Effector memory CD4-positive, alpha-beta T cell (primary cell): ENCODE data around the gene TXNDC11.

Source experiments
- DNase-seq, 3 donors: peaks; one replicate each; pipeline ENCODE4 v3.0.0-alpha.2; 2020
- H3K27ac ChIP-seq: 2 replicates; pipeline ENCODE4 v1.7.0; 2013; ENCODE audit warnings: mild to moderate bottlenecking, low read length, moderate library complexity; ENCODE audit not compliant: insufficient read depth, poor library complexity, severe bottlenecking
- H3K27me3 ChIP-seq: replicated peaks from 2 replicates; pipeline ENCODE4 v1.7.0; 2013; ENCODE audit warnings: mild to moderate bottlenecking, low read length; ENCODE audit not compliant: insufficient read depth, control insufficient read depth, poor library complexity, severe bottlenecking
- H3K36me3 ChIP-seq: 2 replicates; pipeline ENCODE4 v1.7.0; 2013; ENCODE audit warnings: mild to moderate bottlenecking, low read length, moderate library complexity; ENCODE audit not compliant: control insufficient read depth, insufficient read depth
- H3K4me1 ChIP-seq: 2 replicates; pipeline ENCODE4 v1.7.0; 2013; ENCODE audit warnings: low read length, mild to moderate bottlenecking; ENCODE audit not compliant: control insufficient read depth, insufficient read depth, poor library complexity, severe bottlenecking
- H3K4me3 ChIP-seq: 2 replicates; pipeline ENCODE4 v1.7.0; 2013; ENCODE audit warnings: low read length, low read depth, mild to moderate bottlenecking; ENCODE audit not compliant: insufficient read depth, poor library complexity, severe bottlenecking
- H3K9me3 ChIP-seq: 2 replicates; pipeline ENCODE4 v1.7.0; 2013; ENCODE audit warnings: mild to moderate bottlenecking, low read length, moderate library complexity; ENCODE audit not compliant: control insufficient read depth

TXNDC11 gene

DNA sequence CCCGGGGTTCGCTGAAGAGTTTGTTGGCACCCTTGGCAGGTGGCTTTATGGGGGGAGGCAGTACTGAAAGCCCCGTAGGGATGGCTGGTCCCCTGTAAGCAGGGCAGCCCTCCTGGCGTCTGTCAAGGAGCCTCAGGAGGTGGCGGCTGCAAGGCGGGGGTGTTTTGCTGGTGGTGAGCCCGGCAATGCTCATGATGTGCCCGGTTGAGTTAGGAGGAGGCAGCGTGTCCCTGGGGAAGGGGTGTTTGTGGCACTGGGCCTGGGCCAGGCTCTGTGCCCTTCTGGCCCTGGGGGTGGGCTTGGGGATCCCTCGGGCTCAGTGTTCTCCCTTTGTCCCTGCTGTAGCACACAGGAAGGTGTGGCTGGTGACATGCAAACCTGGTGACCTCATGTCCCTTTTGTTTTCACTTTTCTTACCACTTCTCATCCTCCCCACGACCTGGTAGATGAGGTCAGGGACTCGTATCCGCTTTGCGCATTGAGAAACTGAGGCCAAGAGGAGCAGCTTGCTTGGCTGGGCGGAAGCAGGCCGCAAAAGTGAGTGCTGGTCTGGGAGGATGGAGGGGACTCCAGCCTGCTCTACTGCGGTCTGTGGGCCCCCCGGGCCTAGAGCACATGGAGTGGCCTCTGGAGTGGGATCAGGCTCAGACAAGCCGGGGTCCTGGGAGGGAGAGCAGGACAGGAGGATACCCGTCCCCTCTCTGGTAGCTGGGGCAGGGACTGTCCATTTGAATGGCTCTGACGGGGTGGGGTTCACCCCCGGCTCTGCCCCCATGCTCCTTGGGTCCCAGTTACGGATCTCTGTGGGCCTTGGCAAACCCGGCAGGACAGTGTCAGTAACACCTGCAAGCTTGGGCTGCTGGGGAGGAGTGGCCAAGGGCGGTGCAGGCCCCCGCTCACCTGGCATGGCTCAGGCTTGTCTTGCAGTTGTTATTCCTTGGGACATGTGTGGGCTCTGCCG, 72.2 kb downstream of the TXNDC11 start:
- DNase-seq: no peak
- peaks cover 47% of the 10 kb centered on the region for H3K4me1 ChIP-seq

DNA sequence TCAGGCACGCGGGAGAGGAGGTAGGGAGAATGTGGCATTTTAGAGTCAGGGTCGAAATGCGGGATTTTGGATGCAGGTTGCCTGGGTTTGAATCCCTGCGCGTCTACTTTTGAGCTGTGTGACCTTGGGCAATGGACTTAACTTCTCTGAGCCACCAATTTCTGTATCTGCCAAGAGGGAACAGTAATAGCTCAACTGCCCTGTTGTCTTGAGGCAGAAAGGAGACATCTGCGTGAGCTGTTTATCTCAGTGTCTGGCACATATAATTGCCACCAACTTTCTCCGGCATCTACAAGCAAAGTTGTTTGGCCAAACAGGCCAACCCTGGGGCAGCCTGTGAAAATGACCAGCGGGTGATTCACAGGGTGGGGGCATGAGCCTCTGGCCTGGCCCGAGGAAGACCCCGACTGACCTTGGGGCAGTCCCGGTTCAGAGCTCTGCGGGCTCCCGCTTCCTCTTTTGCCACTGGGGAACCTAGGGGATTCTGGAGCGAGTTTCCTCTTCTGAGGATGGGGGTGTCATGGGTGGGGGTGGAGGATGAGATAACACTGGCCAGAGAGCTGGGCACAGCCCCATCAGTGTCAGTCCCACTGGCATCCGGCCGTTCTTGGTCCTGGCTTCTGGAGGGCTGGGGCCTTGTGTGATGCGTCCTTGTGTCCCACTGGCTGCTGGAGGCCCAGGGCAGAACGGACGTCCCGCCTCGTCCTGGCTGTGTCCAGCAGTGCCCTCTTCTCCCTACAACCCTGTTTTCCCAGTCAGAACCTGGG, 73.1 kb downstream of the TXNDC11 start:
- peak overlapping the region; percentile 87 for H3K4me3 ChIP-seq
- DNase-seq: no peak
- no peaks in the 10 kb centered on the region for H3K9me3 ChIP-seq
- H3K27ac ChIP-seq: peak overlapping the region; percentile 54
- H3K36me3 ChIP-seq: no peaks in the 10 kb centered on the region
- peaks cover 56% of the 10 kb centered on the region for H3K4me1 ChIP-seq
- no peaks in the 10 kb centered on the region for H3K27me3 ChIP-seq

More for the DNA sequence above, 72.2 kb downstream of the TXNDC11 start:
- Histone ChIP-seq H3K27me3 (no peaks in the 10 kb centered on the region), H3K4me3 (peak overlapping the region; percentile 87), H3K36me3 (no peaks in the 10 kb centered on the region), H3K27ac (peak overlapping the region; percentile 54), H3K9me3 (no peaks in the 10 kb centered on the region)

DNA sequence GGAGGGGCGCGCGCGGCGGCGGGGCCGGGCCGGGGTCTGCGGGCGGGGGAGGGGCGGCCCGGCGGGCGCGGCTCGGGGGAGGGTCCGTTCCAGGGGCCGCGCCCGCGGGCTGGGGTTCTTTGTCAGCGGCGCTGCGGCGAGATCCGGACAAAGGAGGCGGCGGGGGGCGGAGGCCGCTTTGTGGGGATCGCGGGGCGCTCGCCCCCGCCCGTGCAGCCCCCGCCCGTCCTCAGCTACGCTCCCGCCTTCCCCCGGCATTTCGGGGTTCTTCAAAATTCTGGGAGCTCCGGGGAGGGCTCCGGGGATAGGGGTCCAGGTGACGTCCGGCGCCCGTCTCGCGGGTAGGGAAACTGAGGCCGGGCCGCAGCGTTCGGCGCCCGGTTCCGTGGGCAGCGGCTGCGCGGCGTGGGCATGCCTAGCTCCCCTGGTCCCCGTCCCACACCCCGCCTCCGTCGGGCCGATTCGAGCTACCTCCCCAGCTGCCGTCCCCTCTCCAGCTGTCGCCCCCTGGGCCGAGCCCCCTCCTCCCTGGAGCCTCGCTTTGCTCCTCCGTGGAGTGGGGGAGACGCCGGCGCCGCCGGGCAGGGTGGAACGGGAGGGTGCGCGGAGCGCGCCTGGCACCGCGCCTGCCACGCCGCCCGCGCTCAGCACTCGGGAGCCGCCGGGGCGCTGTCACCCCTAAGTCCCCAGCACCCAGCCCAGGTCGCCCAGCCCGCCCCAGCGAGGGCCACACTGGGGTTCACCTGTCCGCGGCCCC, 73.9 kb downstream of the TXNDC11 start:
- no peaks in the 10 kb centered on the region for H3K27me3 ChIP-seq
- H3K4me3 ChIP-seq: peak overlapping the region; percentile 87
- no peaks in the 10 kb centered on the region for H3K36me3 ChIP-seq
- DNase-seq: no peak
- H3K9me3 ChIP-seq: no peaks in the 10 kb centered on the region
- H3K4me1 ChIP-seq: peaks cover 59% of the 10 kb centered on the region
- peak overlapping the region; percentile 54 for H3K27ac ChIP-seq

DNA sequence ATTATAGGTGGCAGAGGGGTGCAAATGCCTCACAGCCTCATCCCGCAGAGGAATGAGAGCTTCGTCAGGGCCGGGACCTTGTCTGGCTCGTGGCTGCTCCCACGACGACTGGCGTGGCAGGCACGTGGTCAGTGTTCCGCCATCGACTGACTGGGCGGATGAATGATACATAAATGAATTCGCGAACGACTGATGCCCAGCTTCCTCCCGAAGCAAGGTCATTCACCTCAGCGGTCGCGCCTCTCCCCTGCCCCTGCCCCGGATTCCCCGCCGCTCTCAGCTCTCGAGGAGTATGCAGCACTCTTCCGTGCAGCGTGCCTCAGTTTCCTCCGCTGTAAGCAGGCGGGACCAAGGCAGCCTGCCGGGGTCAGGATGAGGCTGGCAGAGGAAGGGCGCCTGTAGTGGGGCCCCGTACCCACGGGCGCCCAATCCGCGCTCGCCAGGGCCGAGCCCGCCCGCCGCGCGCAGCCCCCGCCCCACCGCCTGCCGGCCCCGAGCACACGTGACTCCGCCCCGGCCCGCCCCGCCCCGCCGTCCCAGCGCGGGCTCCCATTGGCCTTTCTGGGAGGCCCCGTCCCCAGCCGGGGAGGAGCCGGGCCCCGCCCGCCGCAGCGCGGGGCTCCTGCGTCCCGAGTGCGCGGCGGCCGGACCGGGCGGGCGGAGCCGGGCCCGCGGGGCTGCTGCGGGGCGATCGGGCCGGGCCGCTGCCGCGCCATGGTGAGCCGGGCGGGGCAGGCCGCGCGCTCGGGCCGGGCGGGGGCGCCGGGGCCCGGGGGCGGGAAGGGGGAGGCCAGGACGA, 74.6 kb downstream of the TXNDC11 start, which contains the start of gene SNN:
Gene SNN (plus strand): TSS at position 632 of the 799 bp plus-strand sequence. CDS start 7,605 bp downstream, outside the sequence.
- H3K4me3 ChIP-seq: peak within 1 kb of the TSS; percentile 87

DNA sequence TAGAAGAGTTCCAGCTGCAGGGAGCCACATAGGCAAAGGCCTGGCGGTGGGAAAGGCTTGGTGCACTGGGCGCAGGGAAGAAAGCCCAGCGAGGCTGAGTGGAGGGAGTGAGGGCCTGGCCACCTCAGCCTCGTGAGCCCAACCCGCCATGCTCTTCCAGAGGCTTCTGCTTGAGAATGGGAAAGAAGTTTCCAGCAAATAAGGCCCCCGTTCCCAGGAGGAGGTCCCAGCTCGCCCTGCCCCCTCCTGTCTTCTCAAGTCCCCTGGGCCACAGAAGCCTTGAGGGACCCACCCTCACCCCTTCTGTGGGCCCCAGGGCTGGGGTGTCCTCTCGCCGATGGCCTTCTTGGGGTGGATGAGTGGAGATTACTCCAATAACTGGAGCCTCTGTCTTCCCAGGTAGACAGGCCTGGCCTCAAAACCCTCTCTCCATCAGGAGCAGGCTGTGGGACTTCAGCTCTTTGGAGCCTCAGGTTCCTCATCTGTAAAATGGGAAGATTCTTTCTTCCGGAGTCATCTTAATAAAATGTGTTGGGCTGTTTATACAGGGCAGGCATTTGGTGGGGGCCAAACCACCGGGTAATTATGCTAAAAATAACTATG, 75.3 kb downstream of the TXNDC11 start:
- Histone ChIP-seq H3K9me3 (no peaks in the 10 kb centered on the region), H3K4me3 (no peak overlapping the region), H3K4me1 (peaks cover 50% of the 10 kb centered on the region), H3K27ac (no peak overlapping the region), H3K36me3 (no peaks in the 10 kb centered on the region), H3K27me3 (no peaks in the 10 kb centered on the region)
- no peak for DNase-seq

More for the DNA sequence above, 74.6 kb downstream of the TXNDC11 start, which contains the start of gene SNN:
- Histone ChIP-seq H3K36me3 (no peaks in the 10 kb centered on the region), H3K4me1 (peaks cover 57% of the 10 kb centered on the region), H3K27ac (peak within 1 kb of the TSS; percentile 54), H3K27me3 (no peaks in the 10 kb centered on the region), H3K9me3 (no peaks in the 10 kb centered on the region)
- DNase-seq: peak; percentile 75 to 82 (median 76)

DNA sequence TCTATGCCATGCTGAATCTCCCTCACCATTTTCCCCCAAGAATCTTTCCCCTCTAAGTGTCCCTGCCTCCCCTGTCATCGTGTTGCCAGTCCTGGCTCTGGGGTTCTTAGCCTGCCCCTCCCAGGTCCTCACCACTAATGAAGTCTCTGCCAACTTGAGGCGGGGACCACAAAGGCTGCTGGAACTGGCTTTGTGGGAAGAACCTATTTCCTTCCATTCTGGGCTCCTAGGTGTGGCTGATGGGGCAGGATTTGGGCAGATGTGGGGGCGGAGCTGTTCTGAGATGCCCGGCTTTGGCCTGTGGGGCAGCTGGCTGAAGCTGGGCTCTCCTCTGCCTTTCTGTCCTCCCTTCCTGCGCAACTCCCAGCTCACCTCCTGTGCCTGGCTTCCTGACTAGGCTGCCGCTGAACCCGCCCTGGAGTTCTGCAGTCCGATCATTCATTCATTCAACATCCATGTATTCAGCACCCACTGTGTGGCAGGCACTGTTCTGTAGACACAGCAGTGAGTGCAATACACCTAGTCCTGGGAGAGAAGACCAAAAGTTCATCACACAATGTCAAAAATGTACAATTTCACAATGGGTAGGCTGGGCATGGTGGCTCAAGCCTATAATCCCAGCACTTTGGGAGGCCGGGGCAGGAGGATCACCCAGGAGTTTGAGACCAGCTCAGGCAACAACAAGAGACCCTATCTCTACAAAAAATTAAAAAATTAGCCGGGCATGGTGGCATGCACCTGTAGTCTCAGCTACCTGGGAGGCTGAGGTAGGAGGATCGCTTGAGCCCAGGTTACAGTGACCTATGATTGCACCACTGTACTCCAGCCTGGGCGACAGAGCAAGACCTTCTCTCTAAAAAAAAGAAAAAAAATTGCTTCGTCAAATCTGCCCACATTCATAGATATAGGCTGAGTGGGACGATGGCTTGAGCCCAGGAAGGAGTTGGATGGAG, 76.3 kb downstream of the TXNDC11 start:
- no peak for DNase-seq
- no peak overlapping the region for H3K27ac ChIP-seq
- H3K27me3 ChIP-seq: no peaks in the 10 kb centered on the region
- no peaks in the 10 kb centered on the region for H3K36me3 ChIP-seq
- H3K9me3 ChIP-seq: no peaks in the 10 kb centered on the region
- no peak overlapping the region for H3K4me3 ChIP-seq
- H3K4me1 ChIP-seq: peaks cover 40% of the 10 kb centered on the region

DNA sequence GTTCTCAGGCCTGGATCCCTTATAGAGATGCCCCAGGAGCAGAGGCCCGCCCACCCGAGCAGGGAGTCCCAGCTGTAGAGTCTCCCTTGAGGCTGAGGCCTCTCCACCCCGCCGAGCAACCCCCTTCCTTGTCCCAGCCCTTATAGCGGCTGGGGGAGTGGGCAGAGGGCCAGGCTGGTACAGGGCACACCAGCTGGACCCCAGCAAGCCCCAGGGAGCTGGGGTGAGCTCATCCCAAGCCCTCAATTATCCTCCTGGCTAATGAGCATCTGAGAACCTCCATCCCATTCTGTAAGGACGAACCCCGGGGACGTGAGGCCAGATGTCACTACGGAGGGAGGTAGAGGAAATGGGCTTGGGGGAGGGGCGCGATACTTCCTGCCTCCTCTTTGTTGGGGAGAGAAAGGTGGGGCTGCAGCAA, 77.6 kb downstream of the TXNDC11 start:
- Histone ChIP-seq H3K27ac (peak overlapping the region; percentile 45), H3K27me3 (no peaks in the 10 kb centered on the region), H3K4me1 (peaks cover 28% of the 10 kb centered on the region), H3K4me3 (peak overlapping the region; percentile 36), H3K36me3 (no peaks in the 10 kb centered on the region), H3K9me3 (no peaks in the 10 kb centered on the region)
- DNase-seq: peak in 1 of 3 donors; percentile 18

DNA sequence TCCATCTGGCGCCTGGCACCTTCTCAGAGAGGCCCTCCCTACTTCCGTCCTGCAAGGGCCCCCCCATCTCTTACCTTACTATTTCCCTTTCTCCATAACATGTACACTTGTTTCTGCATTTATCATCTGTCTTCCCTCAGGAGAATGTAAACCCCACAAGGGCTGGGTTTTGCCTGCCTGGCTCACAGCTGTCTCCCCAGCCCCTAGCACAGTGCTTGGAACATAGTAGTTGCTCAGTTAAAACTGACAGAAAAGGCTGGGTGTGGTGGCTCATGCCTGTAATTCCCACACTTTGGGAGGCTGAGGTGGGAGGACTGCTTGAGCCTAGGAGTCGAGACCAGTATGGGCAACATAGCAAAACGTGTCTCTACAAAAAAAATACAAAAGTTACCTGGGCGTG, 80.1 kb downstream of the TXNDC11 start:
- H3K27me3 ChIP-seq: no peaks in the 10 kb centered on the region
- no peak overlapping the region for H3K4me3 ChIP-seq
- no peaks in the 10 kb centered on the region for H3K9me3 ChIP-seq
- H3K36me3 ChIP-seq: no peaks in the 10 kb centered on the region
- H3K4me1 ChIP-seq: peaks cover 19% of the 10 kb centered on the region
- DNase-seq: no peak
- H3K27ac ChIP-seq: no peak overlapping the region
